Neural progenitor cell (in vitro differentiated cells): Measurements from ENCODE around the gene NIT2.

Experiments
- EZH2 ChIP-seq: fragments of 200-600 bp; sonication (generic); IDR thresholded peaks from 2 replicates; pipeline ENCODE4 v1.6.1; 2017; ENCODE audit warnings: antibody characterized with exemption, mild to moderate bottlenecking, moderate library complexity
- EZH2phosphoT487 ChIP-seq: fragments of 200-600 bp; sonication (generic); IDR thresholded peaks from 2 replicates; pipeline ENCODE4 v1.6.1; 2017; ENCODE audit warnings: antibody characterized with exemption
- TF ChIP-seq, protein P1 (sequence below): fragments of 200-600 bp; sonication (generic); IDR thresholded peaks from 2 replicates; pipeline ENCODE4 v1.5.1; 2017; ENCODE audit warnings: antibody characterized with exemption, mild to moderate bottlenecking

- TF ChIP-seq, protein P1, sequence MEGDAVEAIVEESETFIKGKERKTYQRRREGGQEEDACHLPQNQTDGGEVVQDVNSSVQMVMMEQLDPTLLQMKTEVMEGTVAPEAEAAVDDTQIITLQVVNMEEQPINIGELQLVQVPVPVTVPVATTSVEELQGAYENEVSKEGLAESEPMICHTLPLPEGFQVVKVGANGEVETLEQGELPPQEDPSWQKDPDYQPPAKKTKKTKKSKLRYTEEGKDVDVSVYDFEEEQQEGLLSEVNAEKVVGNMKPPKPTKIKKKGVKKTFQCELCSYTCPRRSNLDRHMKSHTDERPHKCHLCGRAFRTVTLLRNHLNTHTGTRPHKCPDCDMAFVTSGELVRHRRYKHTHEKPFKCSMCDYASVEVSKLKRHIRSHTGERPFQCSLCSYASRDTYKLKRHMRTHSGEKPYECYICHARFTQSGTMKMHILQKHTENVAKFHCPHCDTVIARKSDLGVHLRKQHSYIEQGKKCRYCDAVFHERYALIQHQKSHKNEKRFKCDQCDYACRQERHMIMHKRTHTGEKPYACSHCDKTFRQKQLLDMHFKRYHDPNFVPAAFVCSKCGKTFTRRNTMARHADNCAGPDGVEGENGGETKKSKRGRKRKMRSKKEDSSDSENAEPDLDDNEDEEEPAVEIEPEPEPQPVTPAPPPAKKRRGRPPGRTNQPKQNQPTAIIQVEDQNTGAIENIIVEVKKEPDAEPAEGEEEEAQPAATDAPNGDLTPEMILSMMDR: no peak
- TF ChIP-seq EZH2 (no peak), EZH2phosphoT487 (no peak)
Measured at GRCh38 chr3:100407164-100407563, 72.6 kb downstream of the NIT2 start.
